T1000 (cell line): ENCODE measurements around the gene PLAC1.

Experiments used
- DNase-seq: peaks from one replicate; lab custom pipeline; 2025; ENCODE audit warnings: mixed read lengths; lab: John Stamatoyannopoulos, UW

Gene PLAC1

DNA sequence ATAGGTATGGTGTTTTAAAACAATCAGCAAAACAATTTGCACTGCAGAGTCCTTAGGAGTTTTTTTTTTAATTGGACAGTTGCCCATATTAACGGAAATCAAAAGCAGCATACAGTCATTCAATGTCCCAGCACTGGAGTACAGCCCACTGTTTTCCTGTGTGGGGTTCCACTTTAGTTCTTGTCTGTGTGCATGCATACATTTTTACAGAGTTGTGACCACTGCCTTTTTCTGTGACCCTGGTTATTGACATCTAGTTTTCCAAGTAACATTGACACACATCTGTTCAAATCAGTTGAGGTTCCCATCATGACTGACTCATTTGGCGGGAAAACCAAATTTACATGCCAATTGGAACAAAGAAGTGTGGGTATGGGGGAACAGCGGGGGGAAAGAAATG lies 115.0 kb downstream of the PLAC1 start:
- no peak for DNase-seq

DNA sequence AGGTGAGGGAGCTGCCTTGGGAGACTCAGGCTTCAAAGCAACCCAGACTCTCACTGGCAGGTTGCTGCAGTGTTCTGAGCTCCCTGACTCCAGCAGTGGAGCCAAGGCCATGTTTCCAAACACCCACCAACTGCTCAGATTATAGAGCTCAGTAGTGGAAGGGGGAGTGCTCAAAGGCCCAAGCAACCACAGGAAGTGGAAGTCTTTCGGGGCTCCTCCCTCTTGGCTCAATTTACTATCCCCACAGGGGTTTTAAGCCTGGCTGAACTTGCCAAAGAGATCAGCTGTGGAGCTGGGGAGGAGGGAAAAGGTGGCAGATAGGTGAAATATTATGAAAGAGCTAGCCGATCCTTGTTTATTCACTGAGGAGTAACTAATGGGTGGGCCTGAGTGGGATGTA lies 115.8 kb downstream of the PLAC1 start:
- DNase-seq: peak; percentile 2

DNA sequence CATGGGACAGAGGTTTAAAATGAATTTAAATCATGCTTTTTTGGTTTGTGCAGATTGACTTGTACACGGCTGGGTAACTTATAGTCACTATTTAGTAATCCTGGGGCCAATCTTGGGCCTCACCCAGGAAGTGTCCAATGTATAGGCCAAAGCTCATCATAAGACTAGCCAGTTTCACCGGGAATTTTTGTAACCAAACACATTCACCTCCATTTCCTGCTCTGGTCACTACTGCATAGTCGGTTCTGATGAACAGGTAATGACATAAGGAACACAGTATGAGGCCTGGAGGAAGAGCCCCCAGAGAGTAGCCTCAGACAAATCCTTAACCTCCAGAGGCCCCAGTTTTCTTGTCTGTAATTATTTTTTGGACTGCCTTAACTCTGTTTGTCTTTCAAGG lies 116.4 kb downstream of the PLAC1 start:
- no peak for DNase-seq

DNA sequence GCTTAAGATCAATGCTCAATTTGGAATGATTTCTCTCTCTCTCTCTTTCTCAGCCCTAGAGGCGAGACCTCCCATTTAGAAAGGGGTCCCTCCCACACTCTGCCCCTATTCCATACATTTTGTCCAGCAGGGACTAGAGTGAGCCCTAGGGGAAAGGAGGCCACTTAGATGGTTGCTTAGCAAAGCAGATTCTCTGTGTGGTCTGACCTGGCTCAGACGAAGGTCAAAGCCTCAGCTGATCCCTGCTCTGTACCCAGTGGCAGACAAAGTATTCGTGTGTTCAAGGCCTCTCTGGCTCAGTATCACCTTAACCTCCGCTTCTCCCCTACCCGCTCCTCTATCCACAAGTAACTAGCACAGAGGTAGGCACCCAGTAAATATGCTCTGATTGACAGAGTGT lies 120.0 kb downstream of the PLAC1 start:
- DNase-seq: no peak

DNA sequence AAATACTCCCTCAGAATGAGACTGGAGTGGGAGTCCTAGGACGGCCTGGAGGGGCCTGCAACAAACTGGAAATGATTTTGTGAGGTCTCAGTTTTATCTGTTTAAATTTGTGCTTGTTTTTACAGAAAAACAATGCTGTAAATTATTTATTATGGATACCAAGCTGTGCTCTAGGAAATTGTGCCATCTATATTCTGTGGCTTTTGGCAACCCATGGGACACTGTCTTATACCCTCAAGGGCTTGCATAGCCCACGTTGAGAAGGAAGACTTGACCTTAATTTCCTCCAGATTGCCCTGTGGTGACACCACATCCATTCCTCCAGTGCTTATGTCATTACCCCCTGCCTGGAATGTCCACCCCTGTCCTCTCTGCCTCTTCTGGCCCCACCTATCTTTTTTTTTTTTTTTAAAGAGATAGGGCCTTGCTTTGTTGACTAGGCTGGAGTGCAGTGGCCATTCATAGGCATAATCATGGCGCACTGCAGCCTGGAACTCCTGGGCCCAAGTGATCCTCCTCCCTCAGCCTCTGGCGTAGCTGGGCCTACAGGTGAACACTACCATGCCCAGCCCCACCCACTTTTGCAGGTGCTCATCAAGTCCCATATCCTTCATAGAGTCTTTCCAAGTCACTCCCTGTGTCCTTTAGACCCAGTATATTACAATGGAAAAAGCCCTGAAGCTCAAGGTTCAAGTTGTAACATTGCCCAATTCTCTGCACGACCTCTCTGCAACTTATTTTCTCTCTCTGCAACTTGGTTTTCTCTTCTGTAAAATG lies 120.9 kb downstream of the PLAC1 start:
- peak; percentile 42 for DNase-seq

DNA sequence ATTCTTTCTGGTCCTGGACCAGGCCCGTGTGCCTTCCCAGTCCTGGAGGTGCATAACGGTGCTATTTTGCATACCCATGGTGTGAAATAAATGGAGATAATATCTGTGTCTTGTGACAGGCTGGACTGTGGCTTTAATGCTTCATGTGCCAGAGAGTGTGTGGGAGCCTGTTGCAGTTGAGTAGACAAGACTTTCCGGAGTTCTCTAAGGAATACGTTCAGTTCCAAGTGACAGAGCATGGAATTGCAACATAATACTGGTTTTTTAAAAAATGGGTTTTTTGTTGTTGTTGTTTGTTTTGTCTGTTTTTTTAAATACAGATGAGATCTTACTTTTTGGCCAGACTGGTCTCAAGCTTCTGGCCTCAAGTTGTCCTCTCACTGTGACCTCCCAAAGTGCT lies 124.3 kb downstream of the PLAC1 start:
- no peak for DNase-seq

DNA sequence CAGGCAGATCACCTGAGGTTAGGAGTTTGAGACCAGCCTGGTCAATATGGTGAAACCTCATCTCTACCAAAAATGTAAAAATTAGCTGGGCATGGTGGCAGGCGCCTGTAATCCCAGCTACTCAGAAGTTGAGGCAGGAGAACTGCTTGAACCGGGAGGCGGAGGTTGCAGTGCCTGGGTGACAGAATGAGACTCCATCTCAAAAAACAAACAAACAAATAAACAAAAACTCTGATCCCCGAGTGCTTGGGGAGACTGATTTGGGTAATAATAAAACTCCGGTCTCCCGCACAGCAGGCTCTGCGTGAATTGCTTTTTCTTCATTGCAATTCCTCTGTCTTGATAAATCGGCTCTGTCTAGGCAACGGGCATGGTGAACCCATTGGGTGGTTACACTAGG lies 124.9 kb downstream of the PLAC1 start:
- no peak for DNase-seq

DNA sequence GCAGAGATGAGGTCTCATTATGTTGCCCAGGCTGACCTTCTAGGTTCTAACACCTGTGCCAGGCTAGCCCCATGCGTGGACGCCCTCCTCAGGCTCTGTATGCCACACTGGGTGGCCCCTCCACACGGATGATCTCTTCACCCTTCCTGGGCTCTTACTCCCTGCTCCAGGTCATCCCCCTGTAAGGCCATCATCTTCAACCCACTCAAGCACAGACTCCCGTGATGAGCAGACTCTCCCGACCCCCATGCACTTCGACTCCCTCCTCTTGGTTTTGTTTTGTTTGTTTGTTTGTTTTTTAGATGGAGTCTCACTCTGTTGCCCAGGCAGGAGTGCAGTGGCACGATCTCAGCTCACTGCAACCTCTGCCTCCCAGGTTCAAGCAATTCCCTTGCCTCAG lies 127.4 kb downstream of the PLAC1 start:
- no peak for DNase-seq

DNA sequence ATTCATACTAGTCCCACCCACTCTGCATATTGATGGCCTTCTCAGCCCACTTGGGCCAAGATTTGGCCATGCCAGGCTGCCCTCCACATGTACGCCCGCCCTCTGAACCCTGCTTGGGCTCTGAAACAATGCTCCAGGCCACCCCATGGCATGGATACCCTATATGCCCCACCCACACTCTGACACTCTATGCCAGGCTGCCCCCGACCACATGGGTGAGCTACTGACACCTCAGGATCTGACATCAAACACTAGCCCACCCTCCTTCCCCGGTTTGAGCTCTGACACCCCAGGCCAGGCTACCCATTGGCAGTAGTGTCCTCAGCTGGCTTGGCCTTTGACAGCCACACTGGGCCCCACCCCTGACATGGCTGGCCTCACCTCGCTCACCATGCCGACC lies 128.8 kb downstream of the PLAC1 start:
- no peak for DNase-seq

DNA sequence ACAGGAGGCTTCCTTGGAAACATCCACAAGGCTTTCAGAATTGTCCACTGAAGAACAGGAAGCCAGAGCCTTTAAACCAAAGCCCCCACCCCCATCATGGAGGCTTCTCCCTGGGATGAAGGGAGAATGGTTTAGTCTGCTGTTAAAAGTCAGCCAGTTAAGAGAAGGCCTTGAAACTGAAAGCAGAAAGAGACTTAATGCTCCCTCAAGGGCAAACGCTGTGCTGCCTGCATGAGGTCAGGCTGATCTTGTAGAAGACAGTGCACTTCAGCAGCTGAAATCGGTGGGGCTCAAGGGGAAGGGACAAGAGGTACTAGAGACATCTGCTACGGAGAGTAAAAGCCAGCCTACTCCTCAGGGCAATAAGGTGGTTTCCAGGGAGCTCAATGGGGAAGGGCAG lies 129.3 kb downstream of the PLAC1 start:
- no peak for DNase-seq

DNA sequence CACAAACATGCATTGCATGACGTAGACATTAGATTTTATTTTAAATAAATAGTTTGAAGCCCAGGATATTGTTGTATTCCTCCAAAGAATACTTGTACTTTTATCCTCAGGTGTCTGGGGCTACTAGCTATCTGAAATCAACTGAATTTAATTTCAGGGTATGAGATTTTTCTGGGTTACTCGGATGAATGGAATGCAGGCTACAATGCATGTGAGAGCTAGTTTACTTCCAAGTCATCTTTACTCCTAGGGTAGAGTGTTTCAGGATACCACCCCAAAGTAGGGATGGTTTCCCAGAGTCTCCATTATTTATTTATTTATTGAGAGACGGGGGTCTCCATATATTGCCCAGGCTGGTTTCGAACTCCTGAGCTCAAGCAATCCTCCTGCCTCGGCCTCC lies 131.9 kb downstream of the PLAC1 start:
- no peak for DNase-seq

DNA sequence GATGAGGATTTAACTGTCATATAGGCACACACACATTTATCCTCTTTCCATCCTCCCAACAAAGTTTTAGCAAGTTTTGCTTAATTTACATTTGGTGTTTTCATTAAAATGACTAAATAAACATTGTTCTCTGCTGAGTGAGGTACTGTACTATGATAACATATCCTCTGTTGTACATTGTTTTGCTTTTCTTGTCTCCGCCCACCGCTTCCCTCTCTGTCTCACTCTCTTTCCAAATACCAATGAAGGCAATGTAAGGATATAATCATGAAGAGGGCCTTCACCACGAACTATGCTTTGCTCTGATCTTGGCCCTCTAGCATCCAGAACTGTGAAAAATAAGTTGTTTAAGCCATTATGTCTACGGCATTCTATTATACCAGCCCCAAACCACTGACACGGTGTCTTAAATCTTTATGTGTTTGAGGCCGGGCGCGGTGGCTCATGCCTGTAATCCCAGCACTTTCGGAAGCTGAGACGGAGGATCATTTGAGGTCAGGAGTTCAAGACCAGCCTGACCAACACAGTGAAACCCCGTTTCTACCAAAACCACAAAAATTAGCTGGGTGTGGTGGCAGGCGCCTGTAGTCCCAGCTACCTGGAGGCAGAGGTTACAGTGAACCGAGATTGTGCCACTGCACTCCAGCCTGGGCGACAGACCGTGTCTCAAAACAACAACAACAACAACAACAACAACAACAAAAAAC lies 133.0 kb downstream of the PLAC1 start:
- DNase-seq: no peak

DNA sequence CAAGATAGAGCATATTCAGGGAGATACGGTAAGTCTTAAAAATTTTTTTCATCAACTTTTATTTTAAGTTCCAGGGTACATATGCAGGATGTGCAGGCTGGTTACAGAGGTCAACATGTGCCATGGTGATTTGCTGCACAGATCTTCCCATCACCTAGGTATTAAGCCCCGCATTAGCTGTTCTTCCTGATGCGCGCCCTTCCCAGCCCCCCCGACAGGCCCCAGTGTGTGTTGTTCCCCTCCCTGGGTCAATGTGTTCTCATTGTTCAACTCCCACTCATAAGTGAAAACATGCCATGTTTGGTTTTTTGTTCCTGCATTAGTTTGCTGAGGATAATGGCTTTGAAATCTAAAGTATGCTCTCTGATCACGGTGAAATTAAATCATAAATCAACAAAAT lies 134.1 kb downstream of the PLAC1 start:
- no peak for DNase-seq

DNA sequence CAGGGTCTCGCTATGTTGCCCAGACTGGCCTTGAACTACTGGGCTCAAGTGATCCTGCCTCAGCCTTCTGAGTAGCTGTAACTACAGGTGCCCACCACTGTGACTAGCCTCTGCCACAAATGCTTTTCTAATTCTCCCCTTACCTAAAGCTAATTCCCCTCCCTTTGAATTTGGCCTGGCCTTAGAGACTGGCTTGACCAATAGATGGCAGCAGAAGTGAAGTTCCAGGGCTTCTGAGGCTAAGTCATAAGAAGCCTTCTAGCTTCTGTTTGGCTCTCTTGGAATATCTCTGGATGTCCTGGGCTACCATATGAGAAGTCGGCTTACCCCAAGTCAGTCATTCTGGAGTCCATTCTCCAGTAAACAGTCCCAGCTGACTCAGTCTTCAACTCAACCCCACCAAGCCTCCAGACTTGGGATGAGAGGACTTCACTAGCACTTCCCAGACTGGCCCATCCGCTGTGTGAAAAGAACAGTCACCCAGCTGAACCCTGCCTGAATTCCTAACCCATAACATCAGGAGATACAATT lies 137.3 kb downstream of the PLAC1 start:
- peak; percentile 36 for DNase-seq
